ENCODE measurements around the gene CROCC2. TPM values are rescaled to one million over a fixed set of nuclear protein-coding genes. Genes with fewer than 3 reads are reported as not detected.

Gene CROCC2
- polyA plus RNA-seq, 1 donor (not counting 4 experiments of a cell fraction or from before 2014, with no cell fraction given): not detected

DNA sequence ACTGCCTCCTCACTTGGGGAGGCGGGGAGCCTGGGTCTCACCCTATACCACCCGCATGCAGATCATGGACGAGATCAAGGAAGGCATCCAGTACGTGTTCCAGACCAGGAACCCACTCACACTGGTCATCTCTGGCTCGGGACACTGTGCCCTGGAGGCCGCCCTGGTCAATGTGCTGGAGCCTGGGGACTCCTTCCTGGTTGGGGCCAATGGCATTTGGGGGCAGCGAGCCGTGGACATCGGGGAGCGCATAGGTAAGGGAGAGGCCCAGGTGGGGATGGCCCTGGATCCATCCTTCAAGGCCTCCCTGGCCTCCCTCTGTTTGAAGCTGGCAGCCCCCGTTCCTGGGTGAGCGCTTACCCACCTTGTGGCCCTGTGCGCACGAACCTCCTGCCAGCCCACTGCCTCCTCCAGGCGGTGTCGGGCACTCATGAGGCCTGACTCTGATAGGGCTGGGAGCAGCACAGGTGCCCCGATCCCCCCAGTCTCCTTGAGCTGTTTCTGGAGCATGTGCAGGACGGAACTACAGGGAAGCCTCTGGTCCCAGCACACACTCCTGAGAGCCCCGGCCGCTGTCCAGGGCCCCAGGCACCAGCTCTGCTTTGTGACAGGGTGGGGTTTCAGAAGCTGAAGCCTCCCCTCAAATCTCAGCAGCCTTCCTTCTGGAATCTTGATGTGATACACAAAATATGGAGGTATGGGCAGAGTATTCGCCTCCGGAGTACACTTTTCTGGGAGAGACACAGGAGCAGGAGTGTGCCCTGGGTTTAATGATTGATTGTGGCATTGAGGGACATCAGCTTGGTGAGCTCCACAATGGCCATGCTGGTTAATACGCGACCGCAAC lies 36.8 kb upstream of the CROCC2 start:
- TF ChIP-seq, protein P1, sequence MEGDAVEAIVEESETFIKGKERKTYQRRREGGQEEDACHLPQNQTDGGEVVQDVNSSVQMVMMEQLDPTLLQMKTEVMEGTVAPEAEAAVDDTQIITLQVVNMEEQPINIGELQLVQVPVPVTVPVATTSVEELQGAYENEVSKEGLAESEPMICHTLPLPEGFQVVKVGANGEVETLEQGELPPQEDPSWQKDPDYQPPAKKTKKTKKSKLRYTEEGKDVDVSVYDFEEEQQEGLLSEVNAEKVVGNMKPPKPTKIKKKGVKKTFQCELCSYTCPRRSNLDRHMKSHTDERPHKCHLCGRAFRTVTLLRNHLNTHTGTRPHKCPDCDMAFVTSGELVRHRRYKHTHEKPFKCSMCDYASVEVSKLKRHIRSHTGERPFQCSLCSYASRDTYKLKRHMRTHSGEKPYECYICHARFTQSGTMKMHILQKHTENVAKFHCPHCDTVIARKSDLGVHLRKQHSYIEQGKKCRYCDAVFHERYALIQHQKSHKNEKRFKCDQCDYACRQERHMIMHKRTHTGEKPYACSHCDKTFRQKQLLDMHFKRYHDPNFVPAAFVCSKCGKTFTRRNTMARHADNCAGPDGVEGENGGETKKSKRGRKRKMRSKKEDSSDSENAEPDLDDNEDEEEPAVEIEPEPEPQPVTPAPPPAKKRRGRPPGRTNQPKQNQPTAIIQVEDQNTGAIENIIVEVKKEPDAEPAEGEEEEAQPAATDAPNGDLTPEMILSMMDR (optimal IDR thresholded peaks at IDR 0.05 in 1 of 3, IDR thresholded peaks at IDR 0.05 in 1 of 3, conservative IDR thresholded peaks at IDR 0.05 in 1 of 3; ENCODE audit: extremely low read depth in 1 of 3, insufficient read depth in 2 of 3, low read length in 3 of 3): no peak
- no peak for TF ChIP-seq EZH2 (IDR thresholded peaks at IDR 0.05; ENCODE audit: low read length)
- dilution Hi-C loops (cut with MboI; ENCODE audit: extremely low pct_ligation_motif_present, low sequenced_read_pairs): no loop called here
- Histone ChIP-seq H3K4me2 (ENCODE audit: control insufficient read depth, extremely low read depth, insufficient read depth, low read depth, low read length) (no peak overlapping the region), H3K4me1 (ENCODE audit: control insufficient read depth, extremely low read depth, insufficient read depth, low read length) (no peaks in the 10 kb centered on the region), H3K27ac (ENCODE audit: control insufficient read depth, insufficient read depth, low read length) (no peak overlapping the region), H3K27me3 (ENCODE audit: control insufficient read depth, extremely low read depth, insufficient read depth, low read length) (peaks cover 7% of the 10 kb centered on the region), H3K79me2 (ENCODE audit: control insufficient read depth, insufficient read depth, low read length) (no peaks in the 10 kb centered on the region), H4K20me1 (ENCODE audit: control insufficient read depth, extremely low read depth, insufficient read depth, low read length) (no peaks in the 10 kb centered on the region), H3K4me3 (ENCODE audit: control insufficient read depth in 2 of 3, extremely low read depth in 1 of 3, insufficient read depth in 2 of 3, low read depth in 1 of 3, low read length in 3 of 3) (no peak overlapping the region), H3K9ac (ENCODE audit: control insufficient read depth, extremely low read depth, insufficient read depth, low read length) (no peak overlapping the region), H2AFZ (ENCODE audit: control insufficient read depth, low read length) (no peak overlapping the region), H3K9me1 (ENCODE audit: control insufficient read depth, extremely low read depth, insufficient read depth, low read length) (no peaks in the 10 kb centered on the region), H3K36me3 (ENCODE audit: control insufficient read depth in 2 of 2, extremely low read depth in 1 of 2, insufficient read depth in 2 of 2, low read length in 2 of 2) (no peaks in the 10 kb centered on the region), H3K9me3 (ENCODE audit: control insufficient read depth, low read depth, low read length) (no peaks in the 10 kb centered on the region)
- FAIRE-seq (no peak), DNase-seq (ENCODE audit: low read depth, low spot score) (no peak)

DNA sequence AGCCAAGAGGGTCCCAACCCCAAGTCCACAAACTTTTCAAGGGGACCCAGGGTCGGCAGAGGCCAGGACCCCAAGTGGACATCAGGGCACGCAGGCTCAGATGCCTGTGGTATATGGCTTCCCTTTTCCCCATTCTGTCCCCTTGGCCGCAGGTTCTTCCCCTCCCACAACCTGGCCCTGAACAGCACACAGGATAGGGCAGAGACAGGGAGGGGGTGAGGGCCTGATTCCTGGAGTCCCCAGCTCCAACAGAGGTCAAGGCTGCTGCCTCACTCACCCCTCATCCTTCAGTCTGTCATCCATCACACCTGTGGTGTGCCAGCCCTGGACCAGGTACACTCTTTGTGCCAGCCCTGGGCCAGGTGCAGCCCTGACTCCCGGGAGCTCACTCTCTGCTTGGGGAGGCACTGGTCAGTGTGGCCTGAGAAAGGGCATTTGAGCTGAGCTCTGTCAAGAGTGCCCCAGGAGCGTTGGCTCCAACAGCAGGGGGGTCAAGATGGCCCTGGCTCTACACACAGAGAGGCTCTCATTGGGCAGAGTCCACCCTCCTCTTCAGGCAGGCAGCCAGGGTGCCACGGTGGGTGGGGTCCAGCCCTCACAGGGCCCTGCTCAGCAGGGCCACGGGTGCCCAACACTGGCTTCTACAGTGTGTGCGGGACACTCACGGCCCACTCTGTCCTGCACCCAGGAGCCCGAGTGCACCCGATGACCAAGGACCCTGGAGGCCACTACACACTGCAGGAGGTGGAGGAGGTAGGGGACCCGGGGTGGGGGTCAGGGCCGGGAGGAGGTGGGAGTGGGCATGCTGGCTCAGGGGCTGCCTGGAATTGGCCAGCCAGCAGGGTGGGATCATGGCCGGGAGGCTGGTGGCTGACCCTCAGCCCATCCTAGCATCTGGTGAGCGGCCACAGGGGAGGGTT lies 35.9 kb upstream of the CROCC2 start:
- H3K27ac ChIP-seq (ENCODE audit: control insufficient read depth, insufficient read depth, low read length): no peak overlapping the region
- dilution Hi-C loops (cut with MboI; ENCODE audit: extremely low pct_ligation_motif_present, low sequenced_read_pairs): no loop called here
- FAIRE-seq (no peak), DNase-seq (ENCODE audit: low read depth, low spot score) (no peak)
- H3K4me3 ChIP-seq (ENCODE audit: control insufficient read depth in 2 of 3, extremely low read depth in 1 of 3, insufficient read depth in 2 of 3, low read depth in 1 of 3, low read length in 3 of 3): no peak overlapping the region
- H3K9ac ChIP-seq (ENCODE audit: control insufficient read depth, extremely low read depth, insufficient read depth, low read length): no peak overlapping the region
- no peaks in the 10 kb centered on the region for H3K9me1 ChIP-seq (ENCODE audit: control insufficient read depth, extremely low read depth, insufficient read depth, low read length)
- no peak overlapping the region for H2AFZ ChIP-seq (ENCODE audit: control insufficient read depth, low read length)
- no peaks in the 10 kb centered on the region for H3K36me3 ChIP-seq (ENCODE audit: control insufficient read depth in 2 of 2, extremely low read depth in 1 of 2, insufficient read depth in 2 of 2, low read length in 2 of 2)
- no peaks in the 10 kb centered on the region for H3K9me3 ChIP-seq (ENCODE audit: control insufficient read depth, low read depth, low read length)
- H3K4me1 ChIP-seq (ENCODE audit: control insufficient read depth, extremely low read depth, insufficient read depth, low read length): no peaks in the 10 kb centered on the region
- no peaks in the 10 kb centered on the region for H3K79me2 ChIP-seq (ENCODE audit: control insufficient read depth, insufficient read depth, low read length)
- no peak overlapping the region for H3K4me2 ChIP-seq (ENCODE audit: control insufficient read depth, extremely low read depth, insufficient read depth, low read depth, low read length)
- no peaks in the 10 kb centered on the region for H4K20me1 ChIP-seq (ENCODE audit: control insufficient read depth, extremely low read depth, insufficient read depth, low read length)
- TF ChIP-seq, protein P1 (optimal IDR thresholded peaks at IDR 0.05 in 1 of 3, IDR thresholded peaks at IDR 0.05 in 1 of 3, conservative IDR thresholded peaks at IDR 0.05 in 1 of 3; ENCODE audit: extremely low read depth in 1 of 3, insufficient read depth in 2 of 3, low read length in 3 of 3): no peak
- no peak for TF ChIP-seq EZH2 (IDR thresholded peaks at IDR 0.05; ENCODE audit: low read length)
- H3K27me3 ChIP-seq (ENCODE audit: control insufficient read depth, extremely low read depth, insufficient read depth, low read length): peaks cover 3% of the 10 kb centered on the region

Data from keratinocyte (primary cell).